IMR-90 (cell line): ENCODE results near the gene RAPGEF5. TPM values are rescaled to one million over a fixed set of nuclear protein-coding genes. Genes with fewer than 3 reads are reported as not detected.

Source experiments
- ATAC-seq: fragments of 200-7000 bp; cut with Tn5 transposase; 2 replicates; pipeline ENCODE4 v1.9.1; 2020; ENCODE audit warnings: low read depth, mild to moderate bottlenecking, moderate library complexity
- BruUV-seq: library from RNA; stranded (reverse); fragments of 400-500 nt; replicated peaks from 2 replicates; lab custom pipeline; 2021; lab: Mats Ljungman, UMichigan
- CTCF ChIA-PET: fragments of 300-600 bp; formaldehyde crosslinking; extraction: SDS; loops from one replicate; lab custom pipeline; 2021; ENCODE audit warnings: antibody characterized with exemption; lab: Yijun Ruan, JAX
- POLR2A ChIA-PET: fragments of 300-600 bp; sonication (Branson Sonifier 250); formaldehyde crosslinking; loops from one replicate; lab custom pipeline; 2022; ENCODE audit warnings: antibody characterized with exemption; ENCODE audit not compliant: unreplicated experiment; lab: Charles Lee
- DNase-seq: peaks from one replicate; pipeline ENCODE4 v3.0.0; 2013
- H2AFZ ChIP-seq: replicated peaks from 2 replicates; pipeline ENCODE3; 2013; ENCODE audit warnings: low read length, mild to moderate bottlenecking; ENCODE audit not compliant: poor library complexity
- H2AK5ac ChIP-seq: 2 replicates; pipeline ENCODE4 v1.6.1; 2013; ENCODE audit warnings: low read depth, low read length, inconsistent platforms
- H2AK9ac ChIP-seq: replicated peaks from 2 replicates; pipeline ENCODE3; 2013; ENCODE audit warnings: mild to moderate bottlenecking, low read depth, low read length, moderate library complexity; ENCODE audit not compliant: poor library complexity
- H2BK120ac ChIP-seq: 2 replicates; pipeline ENCODE4 v1.6.1; 2013; ENCODE audit warnings: low read depth, low read length, inconsistent platforms
- H2BK15ac ChIP-seq: 3 replicates; pipeline ENCODE4 v1.6.1; 2013; ENCODE audit warnings: low read depth, low read length, inconsistent platforms
- H2BK20ac ChIP-seq: 2 replicates; pipeline ENCODE4 v1.6.1; 2013; ENCODE audit warnings: low read depth, mild to moderate bottlenecking, inconsistent platforms, low read length, moderate library complexity
- H2BK5ac ChIP-seq: 2 replicates; pipeline ENCODE4 v1.6.1; 2013; ENCODE audit warnings: mild to moderate bottlenecking, low read depth, low read length, inconsistent platforms; ENCODE audit not compliant: poor library complexity, severe bottlenecking
- H3K14ac ChIP-seq: replicated peaks from 2 replicates; pipeline ENCODE4 v1.6.1; 2013; ENCODE audit warnings: low read depth, low read length, inconsistent platforms
- H3K18ac ChIP-seq: 2 replicates; pipeline ENCODE4 v1.6.1; 2013; ENCODE audit warnings: low read depth, low read length, control low read depth
- H3K23ac ChIP-seq: 2 replicates; pipeline ENCODE4 v1.6.1; 2013; ENCODE audit warnings: low read depth, low read length, inconsistent platforms
- H3K27ac ChIP-seq: 2 replicates; pipeline ENCODE4 v1.5.1; 2013; ENCODE audit warnings: mild to moderate bottlenecking, control low read depth, low read length; ENCODE audit not compliant: insufficient read depth
- H3K27me3 ChIP-seq: 2 replicates; pipeline ENCODE4 v1.6.1; 2013; ENCODE audit warnings: low read length; ENCODE audit not compliant: control insufficient read depth, insufficient read depth
- H3K36me3 ChIP-seq: 2 replicates; pipeline ENCODE4 v1.6.1; 2013; ENCODE audit warnings: low read length, mixed read lengths; ENCODE audit not compliant: control insufficient read depth, insufficient read depth
- H3K4ac ChIP-seq: 2 replicates; pipeline ENCODE4 v1.6.1; 2013; ENCODE audit warnings: low read depth, low read length, inconsistent platforms
- H3K4me1 ChIP-seq: 2 replicates; pipeline ENCODE4 v1.6.1; 2013; ENCODE audit warnings: low read length, mixed read lengths; ENCODE audit not compliant: control insufficient read depth, insufficient read depth
- H3K4me2 ChIP-seq: 2 replicates; pipeline ENCODE4 v1.6.1; 2013; ENCODE audit warnings: low read depth, mild to moderate bottlenecking, control low read depth, low read length, moderate library complexity
- H3K4me3 ChIP-seq: 2 replicates; pipeline ENCODE4 v1.5.1; 2013; ENCODE audit warnings: low read depth, mild to moderate bottlenecking, control low read depth, low read length, moderate library complexity; ENCODE audit not compliant: insufficient read depth
- H3K56ac ChIP-seq: 2 replicates; pipeline ENCODE4 v1.6.1; 2013; ENCODE audit warnings: low read length, inconsistent platforms; ENCODE audit not compliant: insufficient read depth; ENCODE audit errors: extremely low read depth
- H3K79me1 ChIP-seq, 2 experiments: 2 replicates each; pipeline ENCODE4 v1.6.1; 2013; ENCODE audit warnings: low read length in 2 of 2, inconsistent platforms in 1 of 2, low read depth in 1 of 2
- H3K9ac ChIP-seq: 2 replicates; pipeline ENCODE4 v1.6.1; 2013; ENCODE audit warnings: low read depth, low read length, control low read depth
- H3K9me1 ChIP-seq: 2 replicates; pipeline ENCODE4 v1.6.1; 2013; ENCODE audit warnings: low read length, inconsistent platforms; ENCODE audit not compliant: insufficient read depth
- H3K9me3 ChIP-seq: 2 replicates; pipeline ENCODE4 v1.6.1; 2013; ENCODE audit warnings: low read length; ENCODE audit not compliant: control insufficient read depth, insufficient read depth
- H4K20me1 ChIP-seq: 2 replicates; pipeline ENCODE4 v1.6.1; 2013; ENCODE audit warnings: low read length, inconsistent platforms; ENCODE audit not compliant: insufficient read depth
- H4K5ac ChIP-seq: 2 replicates; pipeline ENCODE4 v1.6.1; 2013; ENCODE audit warnings: mild to moderate bottlenecking, low read depth, low read length, control low read depth
- H4K8ac ChIP-seq, 2 experiments: 2 replicates each; pipeline ENCODE4 v1.6.1; 2013; ENCODE audit warnings: low read depth in 2 of 2, low read length in 2 of 2, control low read depth in 1 of 2, inconsistent platforms in 1 of 2
- H4K91ac ChIP-seq: 2 replicates; pipeline ENCODE4 v1.6.1; 2013; ENCODE audit warnings: low read depth, low read length, inconsistent platforms; ENCODE audit not compliant: insufficient read depth
- BHLHE40 ChIP-seq: fragments of 150-350 bp; IDR thresholded peaks from 2 replicates; pipeline ENCODE4 v1.6.1; 2016; ENCODE audit warnings: mild to moderate bottlenecking, low read depth, low read length
- CEBPB ChIP-seq: IDR thresholded peaks from 2 replicates; pipeline ENCODE4 v1.6.1; 2012; ENCODE audit warnings: low read depth, low read length, improper control_type of control experiment
- CHD1 ChIP-seq: IDR thresholded peaks from 2 replicates; pipeline ENCODE4 v1.6.1; 2012; ENCODE audit warnings: low read depth, low read length, improper control_type of control experiment
- FOS ChIP-seq: fragments of 150-350 bp; IDR thresholded peaks from 2 replicates; pipeline ENCODE4 v1.6.1; 2016; ENCODE audit warnings: low read depth, low read length
- MAFK ChIP-seq: IDR thresholded peaks from 2 replicates; pipeline ENCODE4 v1.6.1; 2012; ENCODE audit warnings: low read depth, low read length, improper control_type of control experiment
- MAZ ChIP-seq: IDR thresholded peaks from 2 replicates; pipeline ENCODE4 v1.6.1; 2012; ENCODE audit warnings: low read depth, mild to moderate bottlenecking, low read length, improper control_type of control experiment, moderate library complexity, borderline replicate concordance
- MXI1 ChIP-seq: IDR thresholded peaks from 2 replicates; pipeline ENCODE4 v1.6.1; 2012; ENCODE audit warnings: low read depth, mild to moderate bottlenecking, low read length, moderate library complexity, borderline replicate concordance
- NFE2L2 ChIP-seq: fragments of 150-350 bp; IDR thresholded peaks from 2 replicates; pipeline ENCODE4 v1.6.1; 2016; ENCODE audit warnings: low read depth, mild to moderate bottlenecking, low read length
- POLR2A ChIP-seq: IDR thresholded peaks from 2 replicates; pipeline ENCODE4 v1.6.1; 2012; ENCODE audit warnings: mild to moderate bottlenecking, low read depth, low read length
- RAD21 ChIP-seq: IDR thresholded peaks from 2 replicates; pipeline ENCODE4 v1.6.1; 2012; ENCODE audit warnings: low read length, improper control_type of control experiment
- RCOR1 ChIP-seq: IDR thresholded peaks from 2 replicates; pipeline ENCODE4 v1.6.1; 2012; ENCODE audit warnings: mild to moderate bottlenecking, low read length, improper control_type of control experiment; ENCODE audit not compliant: insufficient replicate concordance
- RFX5 ChIP-seq: IDR thresholded peaks from 2 replicates; pipeline ENCODE4 v1.8.0; 2012; ENCODE audit warnings: low read depth, mild to moderate bottlenecking, low read length, moderate library complexity
- SMC3 ChIP-seq: fragments of 150-350 bp; IDR thresholded peaks from 2 replicates; pipeline ENCODE4 v1.6.1; 2016; ENCODE audit warnings: low read depth, mild to moderate bottlenecking, antibody characterized with exemption, low read length, moderate library complexity
- USF2 ChIP-seq: fragments of 150-350 bp; IDR thresholded peaks from 2 replicates; pipeline ENCODE4 v1.6.1; 2017; ENCODE audit warnings: mild to moderate bottlenecking, antibody characterized with exemption, low read length, low read depth
- WGBS, 2 experiments: methylation state at CpG; one replicate each; pipeline versions ENCODE4 v1.1.5 to v1.1.7; 2013; ENCODE audit warnings: missing lambda C conversion rate in 2 of 2; ENCODE audit not compliant: insufficient read length in 1 of 2; ENCODE audit errors: extremely low coverage in 2 of 2; 5-methylcytosine and 5-hydroxymethylcytosine counted together
- dilution Hi-C: fragments of 300-500 bp; cut with HindIII; formaldehyde crosslinking; loops from one replicate; pipeline ENCODE4 v1.14.3; 2018; ENCODE audit warnings: low sequenced_read_pairs; ENCODE audit not compliant: unreplicated experiment
- in situ Hi-C: fragments of 300-500 bp; cut with MboI; formaldehyde crosslinking; loops from 3 replicates; pipeline ENCODE4 v1.14.3; 2019; ENCODE audit warnings: low sequenced_read_pairs, inconsistent platforms, mixed read lengths
- intact Hi-C: fragments of 100-400 bp; cut with micrococcal nuclease; formaldehyde crosslinking; loops from 2 replicates; pipeline ENCODE4 v1.10.0; 2022
- polyA plus RNA-seq, 3 experiments: library from polyadenylated mRNA; depleted of rRNA; stranded (reverse); fragments of >200 nt; gene quantifications; 2 replicates each; pipeline ENCODE4 v1.2.3, GENCODE V29; 2012; ENCODE audit warnings: low replicate concordance in 1 of 3
- total RNA-seq: library from RNA; depleted of rRNA; stranded (reverse); fragments of >200 nt; gene quantifications from 2 replicates; pipeline ENCODE4 v1.2.3, GENCODE V29; 2012
- TF ChIP-seq, protein P1 (sequence below): conservative IDR thresholded peaks from 2 replicates; pipeline ENCODE4 v1.5.1; 2012; ENCODE audit warnings: mild to moderate bottlenecking, low read depth, low read length, improper control_type of control experiment
- TF ChIP-seq, protein P2 (sequence below): fragments of 150-350 bp; IDR thresholded peaks from 2 replicates; pipeline ENCODE4 v1.6.1; 2016; ENCODE audit warnings: low read depth, mild to moderate bottlenecking, low read length, moderate library complexity, borderline replicate concordance

RAPGEF5 gene
- total and polyA plus RNA-seq, 2 of the 4 experiments (the other 2 are of a cell fraction) = 0.05 to 0.18 TPM

DNA sequence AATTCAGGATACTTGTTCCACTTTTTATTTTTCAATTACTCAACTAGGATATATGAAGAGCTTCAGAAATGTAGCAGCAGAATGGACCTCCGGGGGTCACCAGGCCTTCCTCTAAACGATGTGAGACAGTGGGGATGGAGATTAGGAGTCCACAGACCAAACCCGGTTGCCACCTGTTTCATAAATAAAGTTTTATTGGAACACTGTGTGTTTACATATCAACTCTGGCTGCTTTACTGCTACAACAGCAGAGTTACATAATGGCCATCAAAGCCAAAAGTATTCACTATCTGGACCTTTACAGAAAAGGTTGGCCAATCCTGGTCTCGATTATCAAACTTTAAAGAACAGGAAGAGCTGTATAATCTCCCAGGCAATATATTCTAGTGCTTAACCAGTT, 30.8 kb downstream of the RAPGEF5 start:
- WGBS, 2 experiments = no CpG with 5 or more reads among the region's 4 CpGs
- Histone ChIP-seq H3K4me3 (no peak overlapping the region), H4K5ac (no peak overlapping the region), H3K18ac (no peak overlapping the region), H2AK5ac (no peak overlapping the region), H3K4me1 (no peaks in the 10 kb centered on the region), H3K79me1 (no peaks in the 10 kb centered on the region), H3K27ac (no peak overlapping the region), H2AFZ (no peak overlapping the region), H2BK20ac (no peak overlapping the region), H2AK9ac (no peak overlapping the region), H3K4ac (no peak overlapping the region), H3K36me3 (no peaks in the 10 kb centered on the region), H2BK5ac (no peak overlapping the region), H3K9ac (no peak overlapping the region), H3K4me2 (no peak overlapping the region), H4K91ac (no peak overlapping the region), H3K14ac (no peak overlapping the region), H3K9me3 (no peaks in the 10 kb centered on the region), H3K9me1 (no peaks in the 10 kb centered on the region), H4K20me1 (no peaks in the 10 kb centered on the region), H3K23ac (no peak overlapping the region), H3K27me3 (no peaks in the 10 kb centered on the region; the same call in none of the 2 replicates), H4K8ac (no peak overlapping the region), H2BK15ac (no peak overlapping the region), H2BK120ac (no peak overlapping the region), H3K56ac (no peak overlapping the region)
- dilution Hi-C loops (no loop called here), in situ Hi-C loops (no loop called here), intact Hi-C loops (loop anchor here (10.0 kb wide), 1 partner anchor 159 kb away; no protein-coding TSS in a partner anchor)
- ChIA-PET CTCF (no interaction called here), POLR2A (no interaction called here)
- DNase-seq (no peak), ATAC-seq (no peak)
- no peak for TF ChIP-seq USF2
- no peak for TF ChIP-seq RFX5
- no peak for TF ChIP-seq POLR2A
- no peak for TF ChIP-seq CHD1
- TF ChIP-seq BHLHE40 = no peak
- TF ChIP-seq, protein P1, sequence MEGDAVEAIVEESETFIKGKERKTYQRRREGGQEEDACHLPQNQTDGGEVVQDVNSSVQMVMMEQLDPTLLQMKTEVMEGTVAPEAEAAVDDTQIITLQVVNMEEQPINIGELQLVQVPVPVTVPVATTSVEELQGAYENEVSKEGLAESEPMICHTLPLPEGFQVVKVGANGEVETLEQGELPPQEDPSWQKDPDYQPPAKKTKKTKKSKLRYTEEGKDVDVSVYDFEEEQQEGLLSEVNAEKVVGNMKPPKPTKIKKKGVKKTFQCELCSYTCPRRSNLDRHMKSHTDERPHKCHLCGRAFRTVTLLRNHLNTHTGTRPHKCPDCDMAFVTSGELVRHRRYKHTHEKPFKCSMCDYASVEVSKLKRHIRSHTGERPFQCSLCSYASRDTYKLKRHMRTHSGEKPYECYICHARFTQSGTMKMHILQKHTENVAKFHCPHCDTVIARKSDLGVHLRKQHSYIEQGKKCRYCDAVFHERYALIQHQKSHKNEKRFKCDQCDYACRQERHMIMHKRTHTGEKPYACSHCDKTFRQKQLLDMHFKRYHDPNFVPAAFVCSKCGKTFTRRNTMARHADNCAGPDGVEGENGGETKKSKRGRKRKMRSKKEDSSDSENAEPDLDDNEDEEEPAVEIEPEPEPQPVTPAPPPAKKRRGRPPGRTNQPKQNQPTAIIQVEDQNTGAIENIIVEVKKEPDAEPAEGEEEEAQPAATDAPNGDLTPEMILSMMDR = no peak
- no peak for TF ChIP-seq RCOR1
- TF ChIP-seq FOS = no peak
- TF ChIP-seq, protein P2, sequence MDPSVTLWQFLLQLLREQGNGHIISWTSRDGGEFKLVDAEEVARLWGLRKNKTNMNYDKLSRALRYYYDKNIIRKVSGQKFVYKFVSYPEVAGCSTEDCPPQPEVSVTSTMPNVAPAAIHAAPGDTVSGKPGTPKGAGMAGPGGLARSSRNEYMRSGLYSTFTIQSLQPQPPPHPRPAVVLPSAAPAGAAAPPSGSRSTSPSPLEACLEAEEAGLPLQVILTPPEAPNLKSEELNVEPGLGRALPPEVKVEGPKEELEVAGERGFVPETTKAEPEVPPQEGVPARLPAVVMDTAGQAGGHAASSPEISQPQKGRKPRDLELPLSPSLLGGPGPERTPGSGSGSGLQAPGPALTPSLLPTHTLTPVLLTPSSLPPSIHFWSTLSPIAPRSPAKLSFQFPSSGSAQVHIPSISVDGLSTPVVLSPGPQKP = no peak
- TF ChIP-seq CEBPB = no peak
- no peak for TF ChIP-seq MXI1
- TF ChIP-seq NFE2L2 = no peak
- TF ChIP-seq RAD21 = no peak
- TF ChIP-seq SMC3 = no peak
- TF ChIP-seq MAZ = no peak
- no peak for TF ChIP-seq MAFK
- BruUV-seq = no TSS peak
